ENCODE data around the gene DLG3. TPM values are rescaled to one million over a fixed set of nuclear protein-coding genes. Genes with fewer than 3 reads are reported as not detected.

The DLG3 gene
- total RNA-seq, 1 experiment from 2014 or later: 71.2 TPM

- no peak overlapping the region for H3K9ac ChIP-seq (ENCODE audit: extremely low read depth, insufficient read length, low read length)
- no peak overlapping the region for H2BK12ac ChIP-seq (ENCODE audit: insufficient read length, low read depth, low read length)
- no peaks in the 10 kb centered on the region for H3K27me3 ChIP-seq (ENCODE audit: insufficient read depth, low read length)
- peaks cover 14% of the 10 kb centered on the region; the same call in 1 of the 2 replicates for H3K4me1 ChIP-seq (ENCODE audit: insufficient read depth, low read length)
- H3K27ac ChIP-seq (ENCODE audit: insufficient read length, low read depth, low read length): peak overlapping the region; percentile 47
- peak overlapping the region; percentile 26 to 68 for H3K4me3 Mint-ChIP-seq
- peaks cover 2% of the 10 kb centered on the region; the same call in 1 of the 2 replicates for H3K79me2 ChIP-seq (ENCODE audit: insufficient read depth, low read length)
- no peak overlapping the region for H2AK5ac ChIP-seq (ENCODE audit: insufficient read length, low read length)
- no peak overlapping the region for H4K91ac ChIP-seq (ENCODE audit: insufficient read length, low read depth, low read length)
- peaks cover 4% of the 10 kb centered on the region for H3K79me1 ChIP-seq (ENCODE audit: insufficient read depth, low read depth, low read length, poor library complexity, severe bottlenecking)
- peaks cover 31% of the 10 kb centered on the region for H3K9me3 ChIP-seq (ENCODE audit: control insufficient read depth, low read depth, low read length)
- H3K4me2 ChIP-seq (ENCODE audit: insufficient read depth, insufficient read length, low read length): peak overlapping the region; percentile 48
- H4K5ac ChIP-seq (ENCODE audit: insufficient read length, low read depth, low read length): no peak overlapping the region
- H2BK20ac ChIP-seq (ENCODE audit: low read depth, low read length, poor library complexity, severe bottlenecking): no peak overlapping the region
- peaks cover 79 to 88% of the 10 kb centered on the region in 2 experiments for H3K4me1 Mint-ChIP-seq
- H3K9me3 Mint-ChIP-seq: peaks cover 61 to 72% of the 10 kb centered on the region in 2 experiments
- H3K14ac ChIP-seq (ENCODE audit: insufficient read depth, low read length): no peak overlapping the region
- H2BK5ac ChIP-seq (ENCODE audit: insufficient read length, low read length): no peak overlapping the region
- no CpG with 5 or more reads among the region's 13 CpGs for WGBS (ENCODE audit: extremely low coverage, insufficient read length, low lambda C conversion rate)
- no peaks in the 10 kb centered on the region for H3K23me2 ChIP-seq (ENCODE audit: insufficient read length, low read depth, low read length, poor library complexity, severe bottlenecking)
- no peaks in the 10 kb centered on the region for H3K27me3 Mint-ChIP-seq (ENCODE audit: low read depth)
- H4K20me1 ChIP-seq (ENCODE audit: control insufficient read depth, insufficient read depth, insufficient read length): no peaks in the 10 kb centered on the region
- no peak overlapping the region for H4K8ac ChIP-seq (replicated peaks; ENCODE audit: insufficient read length, low read depth, low read length)
- peaks cover 13 to 33% (median 28%) of the 10 kb centered on the region in 3 experiments for H3K36me3 Mint-ChIP-seq (ENCODE audit: insufficient read depth in 1 of 3, low read depth in 3 of 3)
- TF ChIP-seq CTCF (conservative IDR thresholded peaks at IDR 0.05): no peak
- no peak overlapping the region for H3K23ac ChIP-seq (ENCODE audit: insufficient read length, low read depth, low read length)
- H2AFZ ChIP-seq (ENCODE audit: low read length): no peak overlapping the region
- H3T11ph ChIP-seq (ENCODE audit: low read length): no peak overlapping the region
- H3K27ac Mint-ChIP-seq: peak overlapping the region; percentile 85 to 96 (median 93)
- H2BK120ac ChIP-seq (ENCODE audit: low read depth, low read length, poor library complexity, severe bottlenecking): no peak overlapping the region
- H3K56ac ChIP-seq (ENCODE audit: insufficient read length, low read depth, low read length): no peak overlapping the region
- H2BK15ac ChIP-seq (ENCODE audit: low read depth, low read length): no peak overlapping the region
- H3K4ac ChIP-seq (ENCODE audit: low read depth, low read length): no peak overlapping the region
- H3K18ac ChIP-seq (ENCODE audit: insufficient read length, low read depth, low read length): peak overlapping the region; percentile 64
- DNase-seq: peak; percentile 68
Measured at GRCh38 chrX:70476934-70477733, 32.5 kb downstream of the DLG3 start.

Data from H9 (cell line).